HG03354 (cell line): ENCODE data around the gene MTCL1.
"Not testable (repeated sequence)": the region's sequence is repeated elsewhere in the genome, so short reads cannot be mapped to it uniquely, and the experiment has no call there.

Experiments
- ATAC-seq: cut with Tn5 transposase; IDR thresholded peaks from one replicate; pipeline ENCODE4 v1.9.1; 2021; ENCODE audit warnings: mild to moderate bottlenecking; ENCODE audit not compliant: unreplicated experiment, poor library complexity, severe bottlenecking

MTCL1 gene

DNA sequence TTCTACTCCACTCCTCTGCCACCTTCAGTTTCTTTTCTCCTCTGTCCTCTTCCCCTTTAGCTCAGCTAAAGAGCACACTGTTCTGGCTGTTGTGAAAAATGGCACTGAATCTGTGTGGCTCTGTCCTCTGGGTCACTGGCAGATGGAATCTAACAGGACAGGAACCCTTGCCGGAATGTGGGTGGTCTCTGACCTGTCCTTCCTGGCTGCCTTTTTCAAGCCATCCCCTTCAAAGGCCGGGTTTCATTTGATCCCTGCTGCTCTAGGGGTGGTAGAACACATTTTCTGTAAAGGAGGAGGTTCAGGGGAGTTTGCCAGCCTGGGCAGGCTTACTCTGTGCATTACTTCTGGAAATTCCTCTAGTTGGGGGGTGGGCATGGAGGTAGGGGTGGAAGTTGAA lies 29.9 kb downstream of the MTCL1 start:
- ATAC-seq: no peak

GRCh38 chr18:8741117-8741516 lies 35.8 kb downstream of the MTCL1 start:
- no peak for ATAC-seq

GRCh38 chr18:8741532-8741931 lies 36.2 kb downstream of the MTCL1 start:
- no peak for ATAC-seq

DNA sequence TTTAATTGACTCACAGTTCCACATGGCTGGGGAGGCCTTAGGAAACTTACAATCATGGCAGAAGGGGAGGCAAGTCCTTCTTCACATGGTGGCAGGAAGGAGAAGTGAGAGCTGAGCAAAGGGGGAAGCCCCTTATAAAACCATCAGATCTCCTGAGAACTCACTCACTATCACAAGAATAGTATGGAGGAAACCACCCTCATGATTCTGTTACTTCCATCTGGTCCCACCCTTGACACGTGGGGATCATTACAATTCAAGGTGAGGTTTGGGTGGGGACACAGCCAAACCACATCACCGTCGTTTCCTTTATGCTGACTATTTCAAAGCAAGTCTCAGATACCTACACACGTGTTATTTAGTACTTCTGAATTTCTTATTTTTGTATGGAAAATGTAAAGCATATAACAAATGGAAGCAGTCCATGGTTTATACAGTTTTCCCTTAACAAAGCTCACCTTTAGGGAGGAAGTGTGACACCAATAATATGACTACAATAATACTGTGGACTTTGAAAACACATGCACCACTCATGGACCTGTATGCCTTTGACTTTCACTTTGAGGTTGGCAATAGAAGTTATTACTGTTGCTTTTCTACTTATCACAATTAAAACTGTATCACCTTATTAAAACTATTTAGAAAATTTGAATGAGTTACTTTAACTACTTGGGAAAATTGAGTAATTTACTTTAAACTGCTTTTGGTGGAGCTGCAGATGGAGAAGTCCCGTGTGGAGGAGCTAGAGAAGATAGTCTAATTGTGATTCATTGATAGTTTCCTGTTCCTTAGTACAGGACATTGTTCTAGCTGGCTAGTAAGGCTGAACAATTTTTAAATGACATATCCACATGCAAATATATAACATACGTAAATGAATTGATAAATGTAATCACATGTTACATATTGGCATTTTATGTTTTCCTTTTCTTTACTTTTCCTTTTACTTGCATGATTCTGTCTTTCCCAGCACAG lies 37.3 kb downstream of the MTCL1 start:
- ATAC-seq: no peak

DNA sequence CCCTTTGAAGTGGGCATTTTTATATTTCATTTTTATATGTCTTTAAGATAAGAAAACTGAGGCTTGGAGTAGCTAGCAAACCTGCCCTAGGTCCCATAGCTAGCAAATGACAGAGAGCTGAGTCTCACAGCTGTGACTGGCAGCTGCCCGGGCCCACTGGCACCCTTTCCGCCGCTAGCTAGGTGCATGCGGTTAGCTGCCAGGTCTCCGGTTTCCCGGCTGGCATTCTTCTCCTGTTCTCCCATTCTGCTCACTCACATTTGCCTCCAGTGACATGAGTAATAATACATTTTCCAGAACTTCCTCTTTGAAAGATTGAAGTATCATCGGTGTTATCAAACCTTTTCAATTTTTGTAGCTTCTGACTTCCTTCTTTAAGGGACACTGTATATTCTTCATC lies 38.7 kb downstream of the MTCL1 start:
- ATAC-seq: no peak

GRCh38 chr18:8744656-8745055 lies 39.3 kb downstream of the MTCL1 start:
- ATAC-seq: no peak

- ATAC-seq: no peak
Observed at GRCh38 chr18:8745355-8746014, 40.1 kb downstream of the MTCL1 start.

GRCh38 chr18:8747440-8747937 lies 42.1 kb downstream of the MTCL1 start:
- no peak for ATAC-seq

- no peak for ATAC-seq
Observed at GRCh38 chr18:8749492-8749891, 44.1 kb downstream of the MTCL1 start.

GRCh38 chr18:8750954-8751415 lies 45.6 kb downstream of the MTCL1 start:
- no peak for ATAC-seq

DNA sequence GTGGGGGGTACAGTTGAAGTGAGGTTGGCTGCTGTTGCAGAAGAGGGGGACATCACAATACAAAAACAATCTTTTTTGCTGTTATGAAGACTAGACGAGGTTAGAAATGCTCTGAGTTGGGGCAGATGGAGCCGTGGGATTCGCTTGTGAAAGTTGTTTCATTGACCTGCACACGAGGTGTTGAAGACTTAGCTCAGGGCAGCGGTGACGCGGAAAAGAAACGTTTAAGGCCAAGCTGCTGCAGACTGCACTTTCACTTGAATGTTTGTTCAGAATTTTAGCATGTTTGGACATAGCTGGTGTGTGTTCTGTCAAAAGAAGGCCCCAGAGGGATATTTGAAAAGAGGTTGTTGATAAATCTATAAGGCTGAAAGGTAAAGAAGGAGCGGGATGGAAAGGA lies 46.3 kb downstream of the MTCL1 start:
- no peak for ATAC-seq

DNA sequence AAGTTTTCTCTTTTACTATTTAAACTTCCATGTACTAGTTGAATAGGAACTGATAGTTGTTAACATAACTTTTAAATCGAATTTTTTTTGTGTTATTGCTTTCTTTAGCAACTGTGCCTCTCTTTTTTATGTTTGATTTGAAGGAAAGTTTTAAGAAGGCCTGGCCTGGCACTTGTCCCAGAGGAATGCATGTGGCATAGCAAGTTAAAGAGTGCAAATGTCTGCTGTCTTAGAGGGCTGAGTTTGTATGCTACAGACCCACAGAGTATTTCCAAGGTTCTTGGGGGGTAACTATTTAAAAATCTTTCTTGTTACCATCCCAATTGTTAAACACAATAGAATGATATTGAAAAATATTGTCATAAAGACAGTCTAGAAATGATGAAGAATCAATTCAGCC lies 47.0 kb downstream of the MTCL1 start:
- no peak for ATAC-seq

DNA sequence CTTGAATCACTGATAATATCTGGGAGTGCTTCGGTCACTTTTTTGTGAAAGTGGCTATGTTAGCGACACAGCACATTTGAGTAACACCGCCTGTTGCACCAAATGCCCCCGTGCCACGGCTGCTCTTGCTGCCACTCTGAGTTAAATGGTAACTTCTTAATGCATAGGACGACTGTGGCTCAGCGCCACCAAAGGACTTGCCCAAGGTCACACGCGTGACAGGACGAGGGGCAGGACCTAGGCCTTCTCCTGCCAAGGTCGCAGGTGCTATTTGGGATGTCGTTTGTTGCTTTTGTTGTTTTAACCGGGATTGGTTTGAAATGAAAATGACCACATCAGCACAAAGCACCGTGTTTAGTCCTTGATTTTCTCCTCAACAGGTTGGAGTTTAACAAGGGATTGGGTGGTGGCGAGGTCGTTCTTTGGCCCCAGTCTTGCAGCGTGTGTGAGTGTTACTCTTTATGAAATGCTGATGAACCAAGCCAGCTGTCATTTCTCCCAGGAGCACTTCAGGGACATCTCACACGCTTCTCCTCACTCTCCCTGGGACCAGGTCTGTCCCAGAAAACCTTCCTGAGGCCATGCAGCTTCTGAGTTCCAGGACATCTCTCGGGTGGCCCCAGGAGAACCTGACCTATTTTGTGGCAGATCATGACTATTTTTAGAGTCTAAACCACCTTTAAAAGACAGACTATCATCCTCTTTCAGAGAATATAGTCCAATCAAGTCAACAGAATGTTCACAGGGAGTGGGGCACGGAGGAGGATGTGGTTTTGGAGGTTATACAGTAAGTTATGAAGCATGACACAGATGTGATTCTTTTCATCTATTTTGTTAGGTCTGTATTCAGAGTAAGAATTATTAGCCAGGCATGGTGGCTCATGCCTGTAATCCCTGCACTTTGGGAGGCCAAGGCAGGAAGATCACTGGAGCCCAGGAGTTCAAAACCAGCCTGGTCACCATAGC lies 49.9 kb downstream of the MTCL1 start:
- peak; percentile 95 for ATAC-seq

DNA sequence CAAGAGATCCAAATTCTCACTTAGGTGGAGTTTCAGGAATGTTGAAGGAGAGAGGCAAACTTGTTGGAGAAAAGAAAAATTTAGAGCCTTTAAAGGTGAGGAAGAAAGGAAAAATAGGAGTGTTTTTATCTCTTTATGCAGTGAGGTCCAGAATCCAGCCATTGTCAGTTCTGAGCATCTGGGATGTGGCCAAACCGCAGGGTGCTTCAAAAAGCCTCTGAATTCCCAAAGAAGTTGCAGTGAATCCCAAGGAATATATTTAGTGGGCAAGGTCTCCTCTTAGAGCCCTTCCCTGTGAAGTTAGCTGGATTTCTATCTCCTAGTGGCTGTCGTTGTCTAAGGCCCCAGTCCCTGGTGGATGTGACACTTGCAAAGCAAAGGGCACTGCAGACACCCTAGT lies 51.2 kb downstream of the MTCL1 start:
- no peak for ATAC-seq

DNA sequence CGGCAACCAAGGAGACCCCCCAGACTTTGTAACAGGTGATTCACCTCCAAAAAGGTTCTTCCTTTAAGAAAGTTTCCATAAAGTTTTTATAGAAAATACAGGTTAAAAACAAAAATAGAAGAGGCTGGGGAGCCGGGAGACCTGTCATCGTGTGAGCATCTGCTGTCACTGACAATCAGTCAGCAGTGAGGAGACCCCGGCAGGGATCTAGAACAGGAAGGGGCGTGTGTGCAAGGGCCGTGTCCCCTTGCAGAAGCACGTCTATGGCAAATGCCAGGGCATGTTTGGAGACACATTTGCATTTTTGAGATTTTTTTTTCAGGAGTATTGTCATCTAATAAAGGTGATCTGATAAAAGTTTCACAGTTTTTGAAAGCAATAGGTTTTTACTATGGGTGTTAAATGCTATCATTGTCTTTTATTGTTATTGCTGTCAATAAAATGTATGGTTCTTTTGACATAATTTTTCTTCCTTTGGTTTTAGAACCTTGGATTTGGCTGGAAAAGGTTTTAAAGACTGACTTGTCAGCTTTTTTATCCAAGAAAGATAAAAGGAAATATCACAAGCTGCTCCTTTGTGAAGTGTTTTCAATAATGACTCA lies 52.1 kb downstream of the MTCL1 start:
- no peak for ATAC-seq

GRCh38 chr18:8758466-8758865 lies 53.1 kb downstream of the MTCL1 start:
- ATAC-seq: no peak

DNA sequence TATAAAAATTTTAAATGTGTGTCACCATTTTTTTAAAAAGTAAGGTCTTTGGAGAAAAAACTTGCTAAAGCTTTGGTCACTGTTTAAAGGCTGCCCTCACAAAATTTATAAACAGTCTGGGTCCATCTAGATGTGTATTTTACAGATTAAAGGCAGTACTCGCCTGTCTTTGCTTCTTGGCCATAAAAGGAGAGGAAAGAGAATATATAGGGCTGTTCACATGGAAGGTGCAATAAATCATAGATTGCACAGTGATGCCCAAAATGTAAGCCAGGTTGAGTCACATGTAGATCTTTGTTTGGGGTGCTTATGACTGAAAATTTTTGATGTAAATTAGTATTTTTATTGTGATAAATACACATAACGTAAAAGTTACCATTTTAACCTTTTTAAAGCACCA lies 55.6 kb downstream of the MTCL1 start:
- ATAC-seq: no peak

DNA sequence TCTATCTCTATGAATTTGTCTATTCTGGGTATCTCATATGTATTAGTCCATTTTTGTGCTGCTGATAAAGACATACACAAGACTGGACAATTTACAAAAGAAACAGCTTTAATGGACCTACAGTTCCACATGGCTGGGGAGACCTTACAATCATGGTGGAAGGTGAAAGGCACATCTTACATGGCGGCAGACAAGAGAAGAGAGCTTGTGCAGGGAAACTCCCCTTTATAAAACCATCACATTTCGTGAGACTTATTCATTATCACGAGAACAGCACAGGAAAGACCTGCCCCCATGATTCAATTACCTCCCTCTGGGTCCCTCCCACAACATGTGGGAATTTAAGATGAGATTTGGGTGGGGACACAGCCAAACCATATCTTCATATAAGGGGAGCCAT lies 56.2 kb downstream of the MTCL1 start:
- not testable (repeated sequence) for ATAC-seq

DNA sequence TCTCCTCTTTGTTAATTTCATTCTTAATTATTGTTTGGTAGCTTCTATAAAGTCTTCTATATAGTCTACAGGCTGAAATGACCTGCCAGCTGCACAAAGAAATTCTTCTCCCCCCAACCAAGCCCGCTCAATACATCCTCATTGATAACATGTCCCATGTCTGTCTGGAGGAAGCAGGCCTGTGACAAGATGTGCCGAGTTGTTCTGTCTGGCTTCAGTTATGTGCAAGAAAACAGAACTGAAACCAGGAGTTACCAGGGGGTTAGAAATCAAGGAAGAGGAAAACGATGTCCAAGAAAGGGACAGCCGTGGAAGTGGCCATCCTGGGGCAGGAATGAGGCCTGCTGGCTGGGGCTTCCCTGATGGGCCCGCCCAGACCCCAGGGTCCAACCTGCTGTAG lies 57.6 kb downstream of the MTCL1 start:
- ATAC-seq: no peak
